HG02678 (cell line): ENCODE data around the gene PYCARD.

Source experiments
- ATAC-seq: cut with Tn5 transposase; IDR thresholded peaks from one replicate; pipeline ENCODE4 v1.9.1; 2021; ENCODE audit warnings: mild to moderate bottlenecking, moderate library complexity; ENCODE audit not compliant: unreplicated experiment

The PYCARD gene

GRCh38 chr16:31167315-31167714 lies 35.2 kb downstream of the PYCARD start:
- no peak for ATAC-seq

- no peak for ATAC-seq
Observed at GRCh38 chr16:31157136-31157535, 45.4 kb downstream of the PYCARD start.
